ENCODE measurements around the gene GRM2. TPM values are rescaled to one million over a fixed set of nuclear protein-coding genes. Genes with fewer than 3 reads are reported as not detected.
A peak's percentile ranks its signal among the peaks of the same experiment; 100 is the strongest.

The GRM2 gene
- total RNA-seq, 4 donors from 2014 or later: 0.04 to 0.57 (median 0.53) TPM; not detected in 1

GRCh38 chr3:51669241-51670052, 37.4 kb upstream of the GRM2 start:
- H3K4me3 ChIP-seq: no peak overlapping the region
- intact Hi-C loops (cut with DNase I): loop anchor here (2.0 kb wide), 1 partner anchor 169 kb away; the partner anchor contains the start of gene DCAF1
- 25 to 31% methylated on average over 5 to 7 of the region's 9 CpGs for WGBS, 2 donors
- no peaks in the 10 kb centered on the region for H3K27me3 ChIP-seq
- DNase-seq: no peak
- H3K9me3 ChIP-seq: no peaks in the 10 kb centered on the region
- peak overlapping the region; percentile 90 to 98 (median 94) for H3K27ac ChIP-seq
- H3K4me1 ChIP-seq: peaks cover 35 to 53% (median 35%) of the 10 kb centered on the region in 3 donors
- H3K36me3 ChIP-seq: peaks cover 0 to 16% (median 0%) of the 10 kb centered on the region in 3 donors
- TF ChIP-seq CTCF (IDR thresholded peaks at IDR 0.05) (peak; percentile 94 to 98 (median 96)), POLR2A (IDR thresholded peaks at IDR 0.05) (no peak)

GRCh38 chr3:51670053-51670822, 36.6 kb upstream of the GRM2 start:
- intact Hi-C loops (cut with DNase I): no loop called here
- 35 to 50% methylated on average over 1 to 15 of the region's 15 CpGs for WGBS, 2 donors
- Histone ChIP-seq H3K27me3 (no peaks in the 10 kb centered on the region), H3K27ac (peak overlapping the region; percentile 90 to 98 (median 94)), H3K36me3 (peaks cover 0 to 18% (median 0%) of the 10 kb centered on the region in 3 donors), H3K4me1 (peaks cover 42 to 61% (median 43%) of the 10 kb centered on the region in 3 donors), H3K9me3 (no peaks in the 10 kb centered on the region), H3K4me3 (peak overlapping the region; percentile 65 to 99 (median 83))
- no peak for DNase-seq
- TF ChIP-seq POLR2A (IDR thresholded peaks at IDR 0.05) (no peak), CTCF (IDR thresholded peaks at IDR 0.05) (no peak)

GRCh38 chr3:51670823-51671733, 35.8 kb upstream of the GRM2 start, which contains the start of gene TEX264:
TEX264 (plus strand) TSS chr3:51671252; CDS start chr3:51674305, 3,053 bp downstream.
- H3K4me1 ChIP-seq: peaks cover 44 to 69% (median 45%) of the 10 kb centered on the region in 3 donors
- peak within 1 kb of the TSS; percentile 90 to 98 (median 94) for H3K27ac ChIP-seq
- H3K4me3 ChIP-seq: peak within 1 kb of the TSS; percentile 65 to 99 (median 83)
- no peaks in the 10 kb centered on the region for H3K27me3 ChIP-seq
- H3K36me3 ChIP-seq: peaks cover 0 to 21% (median 0%) of the 10 kb centered on the region in 3 donors
- H3K9me3 ChIP-seq: no peaks in the 10 kb centered on the region
- TF ChIP-seq POLR2A (IDR thresholded peaks at IDR 0.05) (peak in 3 of 4 donors; percentile 30 to 89 (median 87)), CTCF (IDR thresholded peaks at IDR 0.05) (peak in 3 of 6 experiments; percentile 8 to 34 (median 24))
- intact Hi-C loops (cut with DNase I): no loop called here
- 0 to 6% methylated on average over 3 to 10 of the region's 81 CpGs for WGBS, 2 donors
- DNase-seq: peak; percentile 45

- peaks cover 45 to 78% (median 46%) of the 10 kb centered on the region in 3 donors for H3K4me1 ChIP-seq
- H3K9me3 ChIP-seq: no peaks in the 10 kb centered on the region
- peak overlapping the region; percentile 90 to 98 (median 94) for H3K27ac ChIP-seq
- no peak for DNase-seq
- TF ChIP-seq POLR2A (IDR thresholded peaks at IDR 0.05) (peak in 1 of 4 donors; percentile 9), CTCF (IDR thresholded peaks at IDR 0.05) (no peak)
- WGBS, 2 donors: 3 to 12% methylated on average over 14 to 15 of the region's 40 CpGs
- intact Hi-C loops (cut with DNase I): no loop called here
- peak overlapping the region; percentile 65 to 99 (median 83) for H3K4me3 ChIP-seq
- H3K36me3 ChIP-seq: peaks cover 0 to 29% (median 0%) of the 10 kb centered on the region in 3 donors
- no peaks in the 10 kb centered on the region for H3K27me3 ChIP-seq
Measured at GRCh38 chr3:51671734-51672475, 35.0 kb upstream of the GRM2 start.
